Measurements from ENCODE around the gene CNTNAP2. TPM values are rescaled to one million over a fixed set of nuclear protein-coding genes. Genes with fewer than 3 reads are reported as not detected.

CNTNAP2 gene
- total and polyA plus RNA-seq, 2 of the 13 experiments (the other 11 are each of a cell fraction or from before 2014, with no cell fraction given): 0.40 to 0.42 TPM

GRCh38 chr7:148116829-148117403 lies 2000.3 kb downstream of the CNTNAP2 start:
- in situ Hi-C loops (cut with HindIII; ENCODE audit: extremely low pct_ligation_motif_present, low pct_unique_long_range_greater_than_20kb): no loop called here
- Histone ChIP-seq H3K4me1 (ENCODE audit: insufficient read depth, low read length) (no peaks in the 10 kb centered on the region), H3K27ac (ENCODE audit: extremely low read length, insufficient read depth, low read length) (no peak overlapping the region), H3K9ac (ENCODE audit: insufficient read depth, low read depth, low read length) (no peak overlapping the region), H3K9me3 (ENCODE audit: low read length) (no peaks in the 10 kb centered on the region), H3K4me3 (replicated peaks in 1 of 3; ENCODE audit: insufficient read depth in 1 of 3, low read depth in 2 of 3, low read length in 3 of 3) (no peak overlapping the region), H4K20me1 (ENCODE audit: insufficient read depth, low read length) (no peaks in the 10 kb centered on the region), H3K27me3 (ENCODE audit: control insufficient read depth in 1 of 2, insufficient read depth in 2 of 2, low read length in 2 of 2) (no peaks in the 10 kb centered on the region), H3K36me3 (replicated peaks in 1 of 2; ENCODE audit: control insufficient read depth in 1 of 2, insufficient read depth in 2 of 2, low read length in 2 of 2) (no peaks in the 10 kb centered on the region), H3K79me2 (ENCODE audit: insufficient read depth, low read length) (no peaks in the 10 kb centered on the region), H2AFZ (ENCODE audit: low read length) (no peak overlapping the region), H3K4me2 (ENCODE audit: low read depth, low read length) (no peak overlapping the region)
- intact Hi-C loops (cut with micrococcal nuclease; ENCODE audit: unreplicated experiment): no loop called here
- FAIRE-seq (no peak), DNase-seq (ENCODE audit: low spot score) (no peak), ATAC-seq (no peak)
- ChIA-PET POLR2A (no interaction called here), CTCF (ENCODE audit: low intra/inter-chr PET ratio, low total read pairs) (no interaction called here)
- no peak for TF ChIP-seq EP300 (IDR thresholded peaks at IDR 0.05; ENCODE audit: low read depth in 2 of 2, low read length in 2 of 2)
- no peak for TF ChIP-seq EP300 (CRISPR knock-in tag; IDR thresholded peaks at IDR 0.05; ENCODE audit: borderline replicate concordance)
- no peak for TF ChIP-seq SIX1 (CRISPR knock-in tag; IDR thresholded peaks at IDR 0.05; ENCODE audit: borderline replicate concordance)
- TF ChIP-seq MZF1 (CRISPR knock-in tag; IDR thresholded peaks at IDR 0.05; ENCODE audit: borderline replicate concordance): no peak
- no peak for TF ChIP-seq ATF1 (CRISPR knock-in tag; IDR thresholded peaks at IDR 0.05)
- no peak for TF ChIP-seq ZNF766 (CRISPR knock-in tag; IDR thresholded peaks at IDR 0.05; ENCODE audit: borderline replicate concordance)
- no peak for TF ChIP-seq ZFAT (CRISPR knock-in tag; conservative IDR thresholded peaks at IDR 0.05)
- no peak for TF ChIP-seq ONECUT2 (CRISPR knock-in tag; IDR thresholded peaks at IDR 0.05)
- TF ChIP-seq DDIT3 (CRISPR knock-in tag; IDR thresholded peaks at IDR 0.05): no peak
- TF ChIP-seq NCOA2 (CRISPR knock-in tag; IDR thresholded peaks at IDR 0.05): no peak
- no peak for TF ChIP-seq CSRNP2 (CRISPR knock-in tag; conservative IDR thresholded peaks at IDR 0.05; ENCODE audit: low read depth)
- no peak for TF ChIP-seq RNF2 (conservative IDR thresholded peaks at IDR 0.05; ENCODE audit: low read depth)
- no peak for TF ChIP-seq RNF219 (CRISPR knock-in tag; IDR thresholded peaks at IDR 0.05)
- no peak for TF ChIP-seq ZNF557 (CRISPR knock-in tag; IDR thresholded peaks at IDR 0.05)
- no peak for TF ChIP-seq POLR2AphosphoS5 (IDR thresholded peaks at IDR 0.05; ENCODE audit: low read depth, low read length)
- BruUV-seq (replicated peaks): no TSS peak
- 25% methylated on average over 4 of the region's 4 CpGs for WGBS (ENCODE audit: low lambda C conversion rate)
